Gastroesophageal sphincter (tissue), 3 donors: ENCODE results near the gene OLIG1.

ENCODE experiments used
- EP300 ChIP-seq: sonication (generic); formaldehyde crosslinking; IDR thresholded peaks from one replicate; pipeline ENCODE4 v1.6.1; 2017; ENCODE audit warnings: antibody characterized with exemption, mild to moderate bottlenecking
- POLR2A ChIP-seq, 2 donors: fragments of 450-650 bp; IDR thresholded peaks; one replicate each; pipeline ENCODE4 v1.6.1; 2017; ENCODE audit warnings: antibody characterized with exemption in 2 of 2, mild to moderate bottlenecking in 2 of 2, moderate library complexity in 1 of 2
- TF ChIP-seq, protein P1 (sequence below), 4 experiments: fragments of 200-600 bp in 2 of 4; fragments of 450-650 bp in 2 of 4; sonication (generic) in 1 of 4; IDR thresholded peaks; one replicate each; pipeline ENCODE4 v1.5.1; 2017 to 2019; ENCODE audit warnings: antibody characterized with exemption in 4 of 4, mild to moderate bottlenecking in 2 of 4, moderate library complexity in 2 of 4

DNA sequence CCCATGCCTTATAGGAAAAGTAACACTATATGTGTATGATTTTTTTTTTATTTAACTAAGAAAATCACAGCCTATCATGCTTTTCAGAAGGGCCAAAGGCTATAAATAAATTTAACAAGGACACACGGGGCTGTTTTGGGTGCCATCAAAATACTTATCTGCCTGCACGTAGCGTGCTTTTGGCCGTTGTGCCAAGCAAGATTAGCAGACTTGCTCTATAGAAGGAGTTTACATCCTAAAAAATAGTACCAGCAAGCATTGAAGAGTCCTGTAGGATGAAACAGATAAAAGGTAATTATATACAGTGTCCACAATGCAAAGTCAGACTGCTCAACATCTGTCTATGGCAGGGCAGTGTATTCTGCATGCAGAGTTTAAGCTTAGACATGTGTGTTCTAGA, 3.7 kb downstream of the OLIG1 start:
- TF ChIP-seq, protein P1, sequence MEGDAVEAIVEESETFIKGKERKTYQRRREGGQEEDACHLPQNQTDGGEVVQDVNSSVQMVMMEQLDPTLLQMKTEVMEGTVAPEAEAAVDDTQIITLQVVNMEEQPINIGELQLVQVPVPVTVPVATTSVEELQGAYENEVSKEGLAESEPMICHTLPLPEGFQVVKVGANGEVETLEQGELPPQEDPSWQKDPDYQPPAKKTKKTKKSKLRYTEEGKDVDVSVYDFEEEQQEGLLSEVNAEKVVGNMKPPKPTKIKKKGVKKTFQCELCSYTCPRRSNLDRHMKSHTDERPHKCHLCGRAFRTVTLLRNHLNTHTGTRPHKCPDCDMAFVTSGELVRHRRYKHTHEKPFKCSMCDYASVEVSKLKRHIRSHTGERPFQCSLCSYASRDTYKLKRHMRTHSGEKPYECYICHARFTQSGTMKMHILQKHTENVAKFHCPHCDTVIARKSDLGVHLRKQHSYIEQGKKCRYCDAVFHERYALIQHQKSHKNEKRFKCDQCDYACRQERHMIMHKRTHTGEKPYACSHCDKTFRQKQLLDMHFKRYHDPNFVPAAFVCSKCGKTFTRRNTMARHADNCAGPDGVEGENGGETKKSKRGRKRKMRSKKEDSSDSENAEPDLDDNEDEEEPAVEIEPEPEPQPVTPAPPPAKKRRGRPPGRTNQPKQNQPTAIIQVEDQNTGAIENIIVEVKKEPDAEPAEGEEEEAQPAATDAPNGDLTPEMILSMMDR (IDR thresholded peaks at IDR 0.05): no peak
- TF ChIP-seq POLR2A (IDR thresholded peaks at IDR 0.05) (no peak), EP300 (no peak)
